CD4-positive, CD25-positive, alpha-beta regulatory T cell (primary cell): ENCODE results near the gene GIMAP6. TPM values are rescaled to one million over a fixed set of nuclear protein-coding genes. Genes with fewer than 3 reads are reported as not detected.
"Not testable (repeated sequence)": the region's sequence is repeated elsewhere in the genome, so short reads cannot be mapped to it uniquely, and the experiment has no call there.

Experiments
- ATAC-seq, 2 donors: fragments of 150-1000 bp; cut with Tn5 transposase; one replicate each; pipeline ENCODE4 v1.10.0; 2021; ENCODE audit warnings: low read depth in 2 of 2, moderate number of reproducible peaks in 2 of 2, moderate library complexity in 1 of 2
- DNase-seq, 3 donors: peaks; one replicate each; pipeline versions ENCODE4 v3.0.0 to v3.0.0-alpha.2; 2012 to 2022; ENCODE audit warnings: mixed read lengths in 1 of 3
- H3K27ac ChIP-seq: one replicate; pipeline ENCODE4 v1.7.0; 2013; ENCODE audit warnings: mild to moderate bottlenecking, low read length; ENCODE audit not compliant: insufficient read depth, poor library complexity, severe bottlenecking
- H3K27me3 ChIP-seq: one replicate; pipeline ENCODE4 v1.7.0; 2013; ENCODE audit warnings: low read length; ENCODE audit not compliant: control insufficient read depth, insufficient read depth
- H3K36me3 ChIP-seq: one replicate; pipeline ENCODE4 v1.7.0; 2013; ENCODE audit warnings: mild to moderate bottlenecking, low read length, moderate library complexity; ENCODE audit not compliant: control insufficient read depth, insufficient read depth
- H3K4me1 ChIP-seq: 2 replicates; pipeline ENCODE4 v1.7.0; 2013; ENCODE audit warnings: mild to moderate bottlenecking, low read length; ENCODE audit not compliant: insufficient read depth, control insufficient read depth, poor library complexity, severe bottlenecking
- H3K4me3 ChIP-seq: one replicate; pipeline ENCODE4 v1.7.0; 2013; ENCODE audit warnings: low read depth, mild to moderate bottlenecking, low read length, moderate library complexity
- H3K9me3 ChIP-seq, 2 experiments: 1 replicate in 1 of 2; 2 replicates in 1 of 2; pipeline ENCODE4 v1.7.0; 2013; ENCODE audit warnings: low read length in 2 of 2, mild to moderate bottlenecking in 1 of 2, moderate library complexity in 1 of 2; ENCODE audit not compliant: control insufficient read depth in 2 of 2
- H3K27ac Mint-ChIP-seq, 3 donors: one replicate each; pipeline ENCODE4 v1.8.0; 2020 to 2022; ENCODE audit warnings: mild to moderate bottlenecking in 3 of 3, mixed read lengths in 3 of 3, moderate library complexity in 2 of 3
- H3K27me3 Mint-ChIP-seq: one replicate; pipeline ENCODE4 v1.8.0; 2022; ENCODE audit warnings: mild to moderate bottlenecking, mixed read lengths
- H3K36me3 Mint-ChIP-seq: one replicate; pipeline ENCODE4 v1.8.0; 2020; ENCODE audit warnings: mixed read lengths
- H3K4me1 Mint-ChIP-seq, 4 donors: one replicate each; pipeline ENCODE4 v1.8.0; 2020 to 2022; ENCODE audit warnings: mixed read lengths in 4 of 4, mild to moderate bottlenecking in 1 of 4
- H3K4me3 Mint-ChIP-seq, 4 donors: one replicate each; pipeline ENCODE4 v1.8.0; 2020 to 2022; ENCODE audit warnings: mild to moderate bottlenecking in 4 of 4, mixed read lengths in 4 of 4, moderate library complexity in 3 of 4
- H3K9me3 Mint-ChIP-seq, 7 donors: one replicate each; pipeline ENCODE4 v1.8.0; 2020 to 2022; ENCODE audit warnings: mixed read lengths in 7 of 7, mild to moderate bottlenecking in 3 of 7, moderate library complexity in 2 of 7
- polyA plus RNA-seq, 4 donors: library from polyadenylated mRNA; unstranded; fragments of 300-500 nt; fragmentation: Illumina TruSeq; gene quantifications; one replicate each; pipeline ENCODE4 v1.2.3, GENCODE V29; 2021
- total RNA-seq: library from RNA; stranded (reverse); gene quantifications from one replicate; pipeline ENCODE4 v1.2.3, GENCODE V29; 2022

GIMAP6 gene
- total and polyA plus RNA-seq, 5 donors from 2014 or later = 43.8 to 236 (median 134) TPM

DNA sequence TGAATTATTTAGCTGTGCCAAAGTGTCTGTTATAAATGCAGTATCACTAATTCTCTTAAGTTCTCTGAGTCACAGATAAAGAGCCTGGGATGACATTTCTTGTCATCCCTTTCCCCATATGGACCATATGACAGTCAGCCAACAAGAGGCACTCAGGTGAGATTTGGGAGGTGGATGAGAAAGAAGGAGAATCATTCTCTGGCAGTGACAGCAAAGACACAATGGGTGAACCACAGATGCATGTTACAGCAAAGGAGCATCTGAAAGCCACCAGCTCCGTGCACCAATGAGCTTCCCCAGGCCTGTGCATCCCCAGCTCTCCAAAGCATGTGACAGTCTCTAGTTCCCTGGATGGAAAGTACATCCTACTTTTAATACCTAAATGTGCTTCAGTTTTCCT lies 10.8 kb downstream of the GIMAP6 start:
- H3K4me3 Mint-ChIP-seq = peak overlapping the region; percentile 1 to 65 (median 50)
- H3K9me3 Mint-ChIP-seq = peaks cover 0 to 15% (median 4%) of the 10 kb centered on the region in 7 donors
- Histone ChIP-seq H3K4me3 (peak overlapping the region; percentile 32), H3K27me3 (no peaks in the 10 kb centered on the region), H3K27ac (no peak overlapping the region), H3K36me3 (peaks cover 12% of the 10 kb centered on the region), H3K9me3 (no peaks in the 10 kb centered on the region), H3K4me1 (peaks cover 29% of the 10 kb centered on the region)
- no peaks in the 10 kb centered on the region for H3K27me3 Mint-ChIP-seq
- no peak for DNase-seq
- peak in 1 of 2 donors; percentile 22 for ATAC-seq
- H3K36me3 Mint-ChIP-seq = peaks cover 34% of the 10 kb centered on the region
- H3K4me1 Mint-ChIP-seq = peaks cover 5 to 79% (median 56%) of the 10 kb centered on the region in 4 donors
- H3K27ac Mint-ChIP-seq = peak overlapping the region; percentile 33 to 91 (median 79)

DNA sequence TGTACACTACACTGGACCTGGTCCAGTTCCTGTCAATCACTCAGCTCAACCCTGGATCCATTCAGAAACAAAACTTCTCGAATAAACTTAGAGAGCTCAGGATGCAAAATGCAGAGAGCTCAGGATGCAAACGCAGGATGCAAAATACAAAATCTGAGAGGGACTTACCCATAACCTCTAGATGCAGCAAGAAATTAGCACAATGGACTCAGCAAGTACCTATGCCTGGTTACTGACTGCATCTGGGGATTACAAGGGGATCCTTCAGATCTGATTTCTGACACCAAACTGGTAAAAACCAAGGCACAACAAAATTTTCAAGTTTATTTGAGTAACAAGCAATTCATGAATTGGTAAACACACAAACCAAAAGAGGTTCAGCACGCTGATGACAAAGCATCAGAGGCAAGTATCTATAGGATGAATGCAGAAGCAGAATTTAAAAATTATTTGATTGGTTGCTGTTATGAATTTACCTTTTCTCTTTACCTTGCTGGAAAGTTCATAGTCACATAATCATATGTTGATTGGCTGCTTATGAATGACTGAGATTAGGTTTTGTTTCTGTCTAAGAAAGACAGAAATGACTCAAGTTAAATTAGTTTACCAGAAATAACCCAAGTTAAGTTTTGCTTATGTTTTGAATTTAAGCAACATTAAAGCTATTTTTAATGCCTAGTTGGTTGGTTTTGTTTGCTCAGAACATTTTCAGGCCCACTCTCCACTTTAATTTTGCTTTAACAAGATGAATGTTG lies 11.4 kb downstream of the GIMAP6 start:
- Histone ChIP-seq H3K27me3 (no peaks in the 10 kb centered on the region), H3K4me3 (peak overlapping the region; percentile 32), H3K27ac (no peak overlapping the region), H3K4me1 (peaks cover 23% of the 10 kb centered on the region), H3K36me3 (peaks cover 6% of the 10 kb centered on the region), H3K9me3 (no peaks in the 10 kb centered on the region)
- H3K4me3 Mint-ChIP-seq = peak overlapping the region in 3 of 4 donors; percentile 1 to 65 (median 63)
- ATAC-seq (peak; percentile 51 to 64), DNase-seq (no peak)
- H3K27ac Mint-ChIP-seq = peak overlapping the region; percentile 33 to 91 (median 79)
- H3K27me3 Mint-ChIP-seq = no peaks in the 10 kb centered on the region
- peaks cover 30% of the 10 kb centered on the region for H3K36me3 Mint-ChIP-seq
- H3K4me1 Mint-ChIP-seq = peaks cover 5 to 78% (median 53%) of the 10 kb centered on the region in 4 donors
- peaks cover 0 to 15% (median 4%) of the 10 kb centered on the region in 7 donors for H3K9me3 Mint-ChIP-seq

DNA sequence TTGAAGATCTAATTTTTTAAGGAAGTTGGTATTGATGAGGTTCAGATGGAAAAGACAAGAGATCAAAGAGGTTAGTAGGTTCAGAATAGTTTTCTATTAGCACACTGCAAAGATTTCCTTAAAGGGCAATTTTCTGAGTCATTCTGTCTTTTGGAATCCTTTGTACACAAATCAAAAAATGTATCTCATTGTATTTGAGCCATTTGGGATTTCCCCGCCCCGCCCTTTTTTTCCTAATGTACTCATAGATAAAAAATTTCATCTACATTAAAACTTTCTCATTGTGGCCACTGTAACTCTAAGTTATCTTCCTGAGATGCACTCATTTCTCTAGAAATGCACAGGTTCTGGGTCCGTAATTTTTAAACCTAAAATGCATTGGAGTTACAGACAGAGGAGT lies 12.1 kb downstream of the GIMAP6 start:
- peaks cover 6 to 77% (median 47%) of the 10 kb centered on the region in 4 donors for H3K4me1 Mint-ChIP-seq
- ATAC-seq = no peak

DNA sequence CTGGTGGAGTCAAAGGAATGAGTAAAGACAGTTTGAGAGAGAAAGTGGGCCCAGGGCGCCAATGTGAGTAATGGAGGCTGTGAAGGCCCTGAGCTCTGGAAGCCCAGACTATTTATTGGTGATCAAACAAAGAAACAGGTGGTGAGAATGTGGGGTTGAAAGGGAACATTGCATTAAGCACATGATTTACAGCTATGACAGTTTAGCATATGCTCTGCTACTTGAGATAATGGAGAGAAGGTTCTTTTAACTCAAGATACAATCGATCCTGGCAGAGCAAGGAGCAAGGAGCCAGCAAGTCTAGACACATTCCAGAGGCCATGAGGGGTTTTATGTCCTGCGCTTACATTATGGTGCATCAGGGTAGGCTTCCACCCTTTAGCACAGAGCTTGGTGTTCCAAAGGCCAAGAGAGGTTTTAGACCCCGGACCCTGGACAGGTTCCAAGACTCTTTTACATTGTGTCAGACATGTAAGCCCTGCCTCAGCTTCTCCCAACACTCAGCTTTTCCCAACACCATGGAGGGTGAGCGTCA lies 16.9 kb downstream of the GIMAP6 start:
- Mint-ChIP-seq H3K9me3 (peaks cover 0 to 15% (median 6%) of the 10 kb centered on the region in 7 donors), H3K4me3 (peak overlapping the region in 1 of 4 donors; percentile 28), H3K4me1 (peaks cover 10 to 76% (median 53%) of the 10 kb centered on the region in 4 donors), H3K27ac (peak overlapping the region; percentile 81 to 90 (median 82)), H3K36me3 (peaks cover 10% of the 10 kb centered on the region)
- H3K27ac ChIP-seq, ATAC-seq, H3K36me3 ChIP-seq, H3K27me3 Mint-ChIP-seq, H3K4me3 ChIP-seq, H3K9me3 ChIP-seq, DNase-seq, H3K27me3 ChIP-seq: not testable (repeated sequence)
- H3K4me1 ChIP-seq = peaks cover 23% of the 10 kb centered on the region

More for the DNA sequence above, 12.1 kb downstream of the GIMAP6 start:
- peaks cover under 1% of the 10 kb centered on the region for H3K36me3 ChIP-seq
- H3K27ac ChIP-seq = no peak overlapping the region
- Mint-ChIP-seq H3K4me3 (peak overlapping the region in 1 of 4 donors; percentile 45), H3K27me3 (no peaks in the 10 kb centered on the region), H3K27ac (peak overlapping the region; percentile 33 to 91 (median 79)), H3K9me3 (peaks cover 0 to 15% (median 4%) of the 10 kb centered on the region in 7 donors), H3K36me3 (peaks cover 23% of the 10 kb centered on the region)
- no peaks in the 10 kb centered on the region for H3K27me3 ChIP-seq
- H3K4me1 ChIP-seq = peaks cover 22% of the 10 kb centered on the region
- no peak for DNase-seq
- no peaks in the 10 kb centered on the region for H3K9me3 ChIP-seq
- H3K4me3 ChIP-seq = no peak overlapping the region

DNA sequence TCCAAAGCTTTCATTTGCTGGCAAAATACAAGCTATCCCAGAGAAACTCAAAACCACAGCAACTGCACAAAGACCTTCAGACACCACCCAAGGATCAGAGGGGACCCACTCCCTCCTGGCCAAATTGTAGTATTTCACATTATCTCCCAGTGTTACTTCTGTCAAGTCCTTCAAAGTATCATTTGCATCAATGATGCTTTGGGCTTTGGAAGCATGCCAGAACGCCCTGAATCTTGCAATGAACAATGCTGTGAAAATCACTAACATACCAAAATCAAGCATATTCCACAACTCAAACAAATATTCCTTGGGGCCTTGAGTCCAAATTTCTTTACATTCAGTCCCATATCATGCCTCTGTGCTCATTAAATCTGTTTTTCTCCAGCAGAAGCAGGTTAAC lies 17.8 kb downstream of the GIMAP6 start:
- not testable (repeated sequence) for H3K36me3 ChIP-seq, DNase-seq, H3K27me3 ChIP-seq, H3K4me3 ChIP-seq, ATAC-seq, H3K9me3 ChIP-seq, H3K27me3 Mint-ChIP-seq, H3K27ac ChIP-seq
- H3K4me1 ChIP-seq = peaks cover 21% of the 10 kb centered on the region
- Mint-ChIP-seq H3K27ac (peak overlapping the region; percentile 82 to 90 (median 87)), H3K4me1 (peaks cover 10 to 74% (median 52%) of the 10 kb centered on the region in 4 donors), H3K36me3 (peaks cover 10% of the 10 kb centered on the region), H3K4me3 (peak overlapping the region in 3 of 4 donors; percentile 5 to 30 (median 28)), H3K9me3 (peaks cover 0 to 15% (median 6%) of the 10 kb centered on the region in 7 donors)

DNA sequence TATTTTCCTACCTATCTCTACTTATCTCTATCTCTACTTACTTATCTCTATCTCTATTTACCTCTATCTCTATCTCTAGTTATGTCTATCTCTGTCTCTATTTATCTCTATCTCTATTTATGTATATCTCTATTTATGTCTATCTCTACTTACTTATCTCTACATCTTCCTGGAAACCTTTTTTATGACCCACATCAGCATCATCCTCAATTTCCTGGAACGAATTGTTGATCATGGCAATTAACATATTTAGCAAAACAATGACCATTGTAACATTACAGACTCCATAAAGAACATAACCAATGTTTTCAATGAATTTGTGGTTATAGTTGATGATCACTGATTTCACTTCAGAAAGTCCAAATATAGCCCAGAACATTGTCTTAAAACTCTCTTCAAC lies 18.3 kb downstream of the GIMAP6 start:
- Histone ChIP-seq H3K27ac (no peak overlapping the region), H3K4me1 (peaks cover 21% of the 10 kb centered on the region), H3K36me3 (no peaks in the 10 kb centered on the region), H3K9me3 (no peaks in the 10 kb centered on the region), H3K4me3 (no peak overlapping the region), H3K27me3 (no peaks in the 10 kb centered on the region)
- Mint-ChIP-seq H3K4me1 (peaks cover 10 to 74% (median 54%) of the 10 kb centered on the region in 4 donors), H3K4me3 (peak overlapping the region in 3 of 4 donors; percentile 5 to 30 (median 28)), H3K9me3 (peaks cover 0 to 15% (median 6%) of the 10 kb centered on the region in 7 donors), H3K36me3 (peaks cover 10% of the 10 kb centered on the region), H3K27me3 (no peaks in the 10 kb centered on the region), H3K27ac (peak overlapping the region; percentile 82 to 90 (median 87))
- no peak for ATAC-seq
- DNase-seq = no peak

DNA sequence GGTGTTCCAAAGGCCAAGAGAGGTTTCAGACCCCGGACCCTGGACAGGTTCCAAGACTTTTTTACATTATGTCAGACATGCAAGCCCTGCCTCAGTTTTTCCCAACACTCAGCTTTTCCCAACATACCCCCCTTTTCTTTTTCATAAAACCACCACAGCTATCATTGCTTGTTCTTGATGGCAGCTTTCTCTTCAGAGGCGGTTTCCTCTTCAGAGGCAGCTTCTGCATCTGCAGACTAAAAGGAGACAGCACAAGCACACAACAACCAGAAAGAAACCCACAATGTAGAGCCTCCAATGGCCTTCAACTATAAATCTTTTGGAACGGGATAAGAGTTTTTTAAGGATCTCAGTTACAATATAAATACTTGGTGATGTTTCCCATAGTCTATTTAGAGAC lies 19.3 kb downstream of the GIMAP6 start:
- no peaks in the 10 kb centered on the region for H3K27me3 ChIP-seq
- Mint-ChIP-seq H3K9me3 (peaks cover 0 to 10% (median 3%) of the 10 kb centered on the region in 7 donors), H3K36me3 (peaks cover 4% of the 10 kb centered on the region), H3K27ac (peak overlapping the region in 2 of 3 donors; percentile 80 to 90), H3K4me3 (peak overlapping the region in 2 of 4 donors; percentile 2 to 15), H3K27me3 (no peaks in the 10 kb centered on the region), H3K4me1 (peaks cover 10 to 75% (median 56%) of the 10 kb centered on the region in 4 donors)
- H3K4me3 ChIP-seq = no peak overlapping the region
- H3K36me3 ChIP-seq = no peaks in the 10 kb centered on the region
- H3K9me3 ChIP-seq = no peaks in the 10 kb centered on the region
- no peak overlapping the region for H3K27ac ChIP-seq
- peaks cover 21% of the 10 kb centered on the region for H3K4me1 ChIP-seq
- no peak for ATAC-seq
- DNase-seq = no peak
